Measurements from ENCODE around the gene RAB5IF.

Gene RAB5IF

DNA sequence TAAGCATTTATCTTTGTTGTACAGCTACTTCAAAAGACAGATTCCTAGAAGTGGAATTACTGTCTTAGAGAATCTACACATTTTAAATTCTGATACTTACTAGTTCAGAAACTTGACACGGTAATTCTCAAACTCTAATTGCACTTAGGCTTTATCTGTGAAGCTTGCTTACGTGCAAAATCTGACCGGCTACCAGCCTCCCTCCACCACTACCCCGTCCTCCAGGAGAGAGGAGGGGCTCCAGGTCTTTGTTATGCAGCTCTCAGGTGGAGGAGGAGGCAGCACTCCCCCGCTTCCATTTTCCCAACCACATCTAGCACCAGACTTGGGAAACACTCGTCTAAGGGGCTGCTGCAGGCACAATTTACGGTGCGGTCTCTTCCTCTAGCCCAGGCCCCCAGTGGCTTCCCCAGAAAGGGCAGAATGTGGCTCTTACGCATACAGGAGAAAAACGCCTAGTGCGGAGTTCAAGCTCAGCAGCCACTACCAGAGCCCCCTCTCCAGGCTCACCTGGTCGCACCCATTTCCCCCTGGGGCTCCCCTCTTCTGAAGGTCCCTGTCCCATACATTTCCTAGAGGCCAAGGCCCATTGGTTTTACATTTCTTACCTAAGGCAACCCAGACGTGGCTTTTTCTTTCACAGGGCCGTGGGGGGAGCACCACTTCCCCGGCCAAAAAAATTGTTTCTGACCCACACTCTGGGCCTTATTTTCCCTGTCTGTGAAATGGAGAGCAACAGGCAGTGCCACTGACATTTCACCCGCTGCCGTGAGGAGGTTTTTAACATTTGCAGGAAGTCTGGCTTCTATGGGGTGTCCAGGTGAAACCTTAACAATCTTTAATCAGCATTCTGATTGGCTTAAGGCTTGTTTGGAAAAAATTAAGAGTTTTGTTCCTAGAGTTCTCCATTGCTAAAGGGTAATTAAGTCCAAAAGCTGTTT, 33.7 kb upstream of the RAB5IF start:
- H3K4me3 ChIP-seq (ENCODE audit: low read depth, low read length), result no peak overlapping the region
- DNase-seq (ENCODE audit: low read depth), result no peak
- TF ChIP-seq, protein P1, sequence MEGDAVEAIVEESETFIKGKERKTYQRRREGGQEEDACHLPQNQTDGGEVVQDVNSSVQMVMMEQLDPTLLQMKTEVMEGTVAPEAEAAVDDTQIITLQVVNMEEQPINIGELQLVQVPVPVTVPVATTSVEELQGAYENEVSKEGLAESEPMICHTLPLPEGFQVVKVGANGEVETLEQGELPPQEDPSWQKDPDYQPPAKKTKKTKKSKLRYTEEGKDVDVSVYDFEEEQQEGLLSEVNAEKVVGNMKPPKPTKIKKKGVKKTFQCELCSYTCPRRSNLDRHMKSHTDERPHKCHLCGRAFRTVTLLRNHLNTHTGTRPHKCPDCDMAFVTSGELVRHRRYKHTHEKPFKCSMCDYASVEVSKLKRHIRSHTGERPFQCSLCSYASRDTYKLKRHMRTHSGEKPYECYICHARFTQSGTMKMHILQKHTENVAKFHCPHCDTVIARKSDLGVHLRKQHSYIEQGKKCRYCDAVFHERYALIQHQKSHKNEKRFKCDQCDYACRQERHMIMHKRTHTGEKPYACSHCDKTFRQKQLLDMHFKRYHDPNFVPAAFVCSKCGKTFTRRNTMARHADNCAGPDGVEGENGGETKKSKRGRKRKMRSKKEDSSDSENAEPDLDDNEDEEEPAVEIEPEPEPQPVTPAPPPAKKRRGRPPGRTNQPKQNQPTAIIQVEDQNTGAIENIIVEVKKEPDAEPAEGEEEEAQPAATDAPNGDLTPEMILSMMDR (IDR thresholded peaks at IDR 0.05; ENCODE audit: control insufficient read depth, extremely low read depth, insufficient read depth), result no peak

DNA sequence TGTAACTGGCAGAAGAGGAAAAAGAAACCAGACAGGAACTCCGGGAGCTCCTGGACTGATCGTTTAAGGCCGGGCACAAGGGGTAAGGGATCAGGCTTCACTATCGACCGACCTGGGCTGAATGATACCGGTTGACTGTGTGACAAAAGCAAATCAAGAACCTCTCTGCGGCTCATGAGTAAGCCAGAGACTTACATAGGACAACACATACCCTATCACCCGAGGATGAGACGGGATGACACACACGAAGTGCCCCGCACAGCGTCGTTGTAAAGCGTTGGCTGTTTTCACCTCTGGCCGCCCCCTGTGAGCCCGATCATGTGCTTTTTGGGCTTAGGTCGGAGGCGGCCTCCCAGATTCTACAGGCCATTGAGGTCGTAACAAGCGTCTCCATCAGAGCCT, 32.9 kb upstream of the RAB5IF start:
- TF ChIP-seq, protein P1 (IDR thresholded peaks at IDR 0.05; ENCODE audit: control insufficient read depth, extremely low read depth, insufficient read depth), result no peak
- DNase-seq (ENCODE audit: low read depth), result no peak
- no peak overlapping the region for H3K4me3 ChIP-seq (ENCODE audit: low read depth, low read length)

DNA sequence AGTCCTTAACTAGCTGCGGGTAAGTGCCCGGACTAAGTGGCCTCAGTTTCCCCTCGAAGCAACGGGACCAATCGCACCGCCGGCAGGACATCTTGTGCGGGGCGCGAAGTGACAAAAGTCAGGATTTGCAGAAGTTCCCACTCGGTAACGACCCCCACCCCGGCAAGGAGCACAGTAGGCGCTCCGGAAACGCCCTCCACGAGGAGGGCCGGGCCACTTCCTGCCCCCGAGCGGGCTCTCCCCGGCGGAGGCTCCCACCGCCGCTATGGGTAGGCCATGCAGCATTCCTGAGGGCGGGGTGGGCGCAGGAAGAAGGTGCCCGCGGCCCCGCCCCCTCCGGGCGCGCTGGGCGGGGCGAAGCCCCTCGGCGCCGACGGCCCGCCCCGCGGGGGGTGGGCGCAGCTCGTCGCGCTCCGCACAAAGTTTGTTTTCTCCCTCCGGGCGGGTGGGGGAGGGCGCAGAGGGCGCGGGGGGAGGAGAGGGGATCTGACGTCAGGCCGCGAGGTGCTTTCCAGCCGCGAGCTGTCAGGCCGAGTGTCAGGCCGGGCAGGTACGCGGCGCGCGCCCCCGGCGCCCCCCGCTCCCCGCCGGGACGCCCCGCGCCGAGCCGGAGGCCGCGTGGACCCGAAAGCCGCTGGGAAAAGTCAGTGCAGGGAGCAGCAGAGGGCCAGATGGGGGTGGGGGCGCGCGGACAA, 32.3 kb upstream of the RAB5IF start, which contains the start of gene TGIF2:
TSS of gene TGIF2 (plus strand) at position 495 of the 695 bp plus-strand sequence. CDS start 5,178 bp downstream, outside the sequence.
- DNase-seq (ENCODE audit: low read depth), result no peak
- peak within 1 kb of the TSS; percentile 78 for H3K4me3 ChIP-seq (ENCODE audit: low read depth, low read length)
- TF ChIP-seq, protein P1 (IDR thresholded peaks at IDR 0.05; ENCODE audit: control insufficient read depth, extremely low read depth, insufficient read depth), result no peak

DNA sequence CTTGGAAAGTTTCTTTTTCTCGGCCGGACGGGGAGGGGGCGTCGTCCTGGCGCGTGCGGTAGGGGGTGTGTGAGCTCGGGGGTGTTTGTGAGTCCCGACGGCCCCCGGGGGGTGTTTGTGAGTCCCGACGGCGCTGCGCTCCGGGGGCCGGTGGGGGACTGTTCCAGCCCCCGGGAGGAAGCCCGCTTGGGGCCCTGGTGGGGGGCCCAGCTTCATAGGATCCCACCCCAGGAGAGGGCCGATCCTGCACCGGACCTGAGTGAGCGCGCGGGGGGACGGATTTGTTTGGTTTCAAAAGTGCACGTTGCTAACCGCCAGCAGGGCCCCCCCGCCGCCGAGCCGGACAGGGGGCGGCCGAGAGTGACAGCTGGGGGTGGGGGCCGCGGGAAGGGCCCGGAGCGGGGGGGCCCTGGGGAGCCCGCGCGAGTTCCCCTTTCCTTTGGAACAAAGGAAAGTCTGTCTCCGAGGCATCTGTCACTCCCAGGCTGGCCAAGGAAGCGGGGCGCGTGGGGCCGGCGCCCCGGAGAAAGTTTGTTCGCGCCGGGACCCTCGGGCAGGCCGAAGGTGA, 31.7 kb upstream of the RAB5IF start:
- no peak for DNase-seq (ENCODE audit: low read depth)
- TF ChIP-seq, protein P1 (IDR thresholded peaks at IDR 0.05; ENCODE audit: control insufficient read depth, extremely low read depth, insufficient read depth), result no peak
- peak overlapping the region; percentile 78 for H3K4me3 ChIP-seq (ENCODE audit: low read depth, low read length)

DNA sequence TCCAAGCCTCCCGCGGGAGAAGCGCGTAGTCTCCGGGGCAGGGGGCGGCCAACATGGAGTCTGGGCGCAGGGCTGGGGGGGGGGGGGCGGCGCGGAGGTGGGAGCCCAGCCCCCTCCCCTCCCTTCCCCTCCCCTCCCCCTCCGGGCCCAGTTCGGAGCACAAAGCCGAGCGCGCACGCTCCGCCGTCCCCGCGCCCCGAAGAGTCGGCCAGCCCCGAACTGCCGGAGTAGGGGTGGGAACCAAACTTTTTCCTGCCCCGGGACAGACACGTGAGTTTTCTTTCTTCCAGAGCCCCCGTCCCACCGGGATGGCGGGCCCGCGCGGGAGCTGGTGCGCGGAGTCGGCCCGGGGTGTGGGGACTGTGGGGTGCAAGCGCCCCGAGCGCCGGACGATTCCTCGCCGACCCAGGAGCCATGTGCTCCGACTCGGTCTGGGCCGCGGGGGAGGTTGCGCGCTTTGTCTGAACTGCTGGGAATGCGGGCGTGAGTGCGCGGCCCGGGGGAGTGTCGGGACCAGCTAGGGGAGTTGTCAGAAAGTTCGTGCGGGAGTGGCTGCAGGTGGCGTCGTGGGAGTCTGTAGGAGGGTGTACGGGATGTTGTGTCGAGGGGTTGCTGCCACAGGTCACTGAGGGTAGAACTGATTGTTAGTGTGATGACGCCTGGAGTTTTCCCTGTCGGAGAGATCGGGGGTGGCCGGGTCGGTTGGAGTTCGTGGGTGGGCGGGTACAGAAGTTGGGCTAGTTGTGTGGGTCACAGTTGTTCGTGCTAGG, 31.0 kb upstream of the RAB5IF start:
- no peak for DNase-seq (ENCODE audit: low read depth)
- TF ChIP-seq, protein P1 (IDR thresholded peaks at IDR 0.05; ENCODE audit: control insufficient read depth, extremely low read depth, insufficient read depth), result no peak

DNA sequence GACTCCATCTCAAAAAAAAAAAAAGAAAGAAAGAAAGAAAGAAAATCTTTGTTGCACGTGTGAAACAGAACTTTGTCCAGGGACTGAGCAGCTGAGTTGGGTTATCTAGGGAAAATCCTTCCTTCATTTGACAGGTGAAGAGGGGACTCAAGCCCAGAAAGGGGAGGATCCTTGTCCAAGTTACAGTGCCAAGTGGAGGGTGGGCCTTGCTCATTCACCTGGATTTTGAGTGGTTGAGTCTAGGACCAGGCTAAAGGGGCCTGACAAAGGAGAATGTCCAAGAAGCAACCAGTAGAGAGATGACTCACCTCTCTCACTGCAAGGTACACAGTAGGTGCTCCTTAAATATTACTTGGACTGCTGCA, 29.5 kb upstream of the RAB5IF start:
- no peak overlapping the region for H3K4me3 ChIP-seq (ENCODE audit: low read depth, low read length)
- TF ChIP-seq, protein P1 (IDR thresholded peaks at IDR 0.05; ENCODE audit: control insufficient read depth, extremely low read depth, insufficient read depth), result no peak
- no peak for DNase-seq (ENCODE audit: low read depth)

More for the DNA sequence above, 31.0 kb upstream of the RAB5IF start:
- peak overlapping the region; percentile 78 for H3K4me3 ChIP-seq (ENCODE audit: low read depth, low read length)
